Measurements from ENCODE around the gene CRIM1. TPM values are rescaled to one million over a fixed set of nuclear protein-coding genes. Genes with fewer than 3 reads are reported as not detected.

Gene CRIM1
- total and polyA plus RNA-seq, 2 of the 8 experiments (the other 6 are each of a cell fraction or from before 2014, with no cell fraction given) = 9.4 to 28.4 TPM

DNA sequence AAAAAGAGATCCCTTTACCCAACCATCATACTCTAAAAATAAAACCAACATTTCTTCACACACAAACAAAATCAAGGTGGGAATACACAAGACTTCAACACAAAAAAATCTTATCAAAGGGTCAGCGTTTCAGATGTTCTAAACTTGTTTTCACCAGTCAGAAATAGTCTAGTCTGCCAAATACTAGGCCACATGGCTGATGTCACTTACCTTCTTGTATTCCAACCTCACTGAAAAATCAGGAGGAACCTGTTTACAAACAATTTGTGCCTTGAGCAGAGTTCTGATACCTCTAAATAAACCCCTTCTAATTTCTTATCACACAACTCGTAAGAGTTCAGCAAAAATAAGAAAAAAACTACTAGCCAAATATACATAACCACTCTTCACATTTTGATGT is 222.3 kb downstream of the CRIM1 start (continued):
- no peak for TF ChIP-seq CBX5 (IDR thresholded peaks at IDR 0.05; ENCODE audit: low read depth, low read length)
- TF ChIP-seq MAFK (IDR thresholded peaks at IDR 0.05; ENCODE audit: low read depth, low read length) = no peak
- no peak for TF ChIP-seq SP4 (IDR thresholded peaks at IDR 0.05; ENCODE audit: low read length)
- no peak for TF ChIP-seq EZH2 (IDR thresholded peaks at IDR 0.05; ENCODE audit: low read depth, low read length, severe bottlenecking)
- TF ChIP-seq FOSL1 (IDR thresholded peaks at IDR 0.05; ENCODE audit: insufficient read depth, low read depth, low read length) = no peak
- no peak for TF ChIP-seq YY1 (IDR thresholded peaks at IDR 0.05; ENCODE audit: low read depth, low read length)
